Activated CD8-positive, alpha-beta memory T cell treated with anti-CD3 and anti-CD28 coated beads, Interleukin-2, amount 50 U/mL, for 24 hours (primary cell): ENCODE results near the gene APOC4.

ENCODE experiments used
- DNase-seq: peaks from one replicate; pipeline ENCODE4 v3.0.0-alpha.2; 2020; ENCODE audit errors: extremely low read depth

The APOC4 gene

GRCh38 chr19:44993926-44994537 lies 52.0 kb downstream of the APOC4 start:
- DNase-seq: no peak
